ENCODE measurements around the gene MACROD2.

The MACROD2 gene

GRCh38 chr20:15239542-15240206 lies 1244.4 kb downstream of the MACROD2 start:
- H3K9ac ChIP-seq, result no peak overlapping the region
- peaks cover 0 to 8% (median 0%) of the 10 kb centered on the region in 10 experiments; a peak in 4 of 20 replicates for H3K4me1 ChIP-seq
- no peaks in the 10 kb centered on the region for H4K20me1 ChIP-seq
- H3K4me3 ChIP-seq, result no peak overlapping the region
- H3K36me3 ChIP-seq, result no peaks in the 10 kb centered on the region
- H3K9me3 ChIP-seq (replicated peaks in 1 of 11), result no peaks in the 10 kb centered on the region
- no peak overlapping the region for H3K4me2 ChIP-seq
- H3K27me3 ChIP-seq, result no peaks in the 10 kb centered on the region
- H3K27ac ChIP-seq, result no peak overlapping the region
- no peak for TF ChIP-seq Cebpa-rat (IDR thresholded peaks at IDR 0.05)

GRCh38 chr20:15240801-15241200 lies 1245.5 kb downstream of the MACROD2 start:
- Histone ChIP-seq H3K4me1 (peaks cover 0 to 8% (median 0%) of the 10 kb centered on the region in 10 experiments; a peak in 4 of 20 replicates), H3K9me3 (replicated peaks in 1 of 11) (no peaks in the 10 kb centered on the region), H3K36me3 (no peaks in the 10 kb centered on the region), H3K4me3 (no peak overlapping the region), H3K9ac (no peak overlapping the region), H3K27me3 (no peaks in the 10 kb centered on the region), H3K27ac (no peak overlapping the region), H4K20me1 (no peaks in the 10 kb centered on the region), H3K4me2 (no peak overlapping the region)
- no peak for TF ChIP-seq Cebpa-rat (IDR thresholded peaks at IDR 0.05)

GRCh38 chr20:15241681-15242080 lies 1246.4 kb downstream of the MACROD2 start:
- Histone ChIP-seq H3K27ac (no peak overlapping the region), H3K9ac (no peak overlapping the region), H3K9me3 (replicated peaks in 1 of 11) (no peaks in the 10 kb centered on the region), H3K4me1 (peaks cover 0 to 5% (median 0%) of the 10 kb centered on the region in 10 experiments; a peak in 4 of 20 replicates), H4K20me1 (no peaks in the 10 kb centered on the region), H3K4me3 (no peak overlapping the region), H3K27me3 (no peaks in the 10 kb centered on the region), H3K36me3 (no peaks in the 10 kb centered on the region), H3K4me2 (no peak overlapping the region)
- no peak for TF ChIP-seq Cebpa-rat (IDR thresholded peaks at IDR 0.05)

GRCh38 chr20:15242773-15243172 lies 1247.5 kb downstream of the MACROD2 start:
- no peaks in the 10 kb centered on the region for H3K27me3 ChIP-seq
- no peaks in the 10 kb centered on the region for H3K9me3 ChIP-seq (replicated peaks in 1 of 11)
- TF ChIP-seq Cebpa-rat (IDR thresholded peaks at IDR 0.05), result peak in 2 of 11 experiments; percentile 19 to 32; a peak in 1 of 22 replicates
- no peak overlapping the region for H3K27ac ChIP-seq
- H3K36me3 ChIP-seq, result no peaks in the 10 kb centered on the region
- H3K4me3 ChIP-seq, result no peak overlapping the region
- no peaks in the 10 kb centered on the region for H3K4me1 ChIP-seq
- no peaks in the 10 kb centered on the region for H4K20me1 ChIP-seq
- no peak overlapping the region for H3K9ac ChIP-seq
- H3K4me2 ChIP-seq, result no peak overlapping the region

GRCh38 chr20:15245896-15246295 lies 1250.6 kb downstream of the MACROD2 start:
- Histone ChIP-seq H4K20me1 (no peaks in the 10 kb centered on the region), H3K4me3 (no peak overlapping the region), H3K27me3 (no peaks in the 10 kb centered on the region), H3K27ac (no peak overlapping the region), H3K9ac (no peak overlapping the region), H3K4me2 (no peak overlapping the region), H3K9me3 (replicated peaks in 1 of 11) (no peaks in the 10 kb centered on the region), H3K36me3 (no peaks in the 10 kb centered on the region), H3K4me1 (no peaks in the 10 kb centered on the region)
- no peak for TF ChIP-seq Cebpa-rat (IDR thresholded peaks at IDR 0.05)

GRCh38 chr20:15248618-15249395 lies 1253.5 kb downstream of the MACROD2 start:
- no peaks in the 10 kb centered on the region for H3K36me3 ChIP-seq
- H3K4me1 ChIP-seq, result no peaks in the 10 kb centered on the region
- H3K27me3 ChIP-seq, result no peaks in the 10 kb centered on the region
- no peaks in the 10 kb centered on the region for H3K9me3 ChIP-seq (replicated peaks in 1 of 11)
- no peak overlapping the region for H3K9ac ChIP-seq
- no peak overlapping the region for H3K4me2 ChIP-seq
- H3K27ac ChIP-seq, result no peak overlapping the region
- no peak for TF ChIP-seq Cebpa-rat (IDR thresholded peaks at IDR 0.05)
- no peak overlapping the region for H3K4me3 ChIP-seq
- H4K20me1 ChIP-seq, result no peaks in the 10 kb centered on the region

- Histone ChIP-seq H3K4me2 (no peak overlapping the region), H3K36me3 (no peaks in the 10 kb centered on the region), H3K27me3 (no peaks in the 10 kb centered on the region), H3K27ac (no peak overlapping the region), H3K4me1 (no peaks in the 10 kb centered on the region), H4K20me1 (no peaks in the 10 kb centered on the region), H3K4me3 (no peak overlapping the region), H3K9me3 (replicated peaks in 1 of 11) (no peaks in the 10 kb centered on the region), H3K9ac (no peak overlapping the region)
- no peak for TF ChIP-seq Cebpa-rat (IDR thresholded peaks at IDR 0.05)
Measured at GRCh38 chr20:15251171-15251570, 1255.9 kb downstream of the MACROD2 start.

GRCh38 chr20:15252304-15252703 lies 1257.0 kb downstream of the MACROD2 start:
- no peak for TF ChIP-seq Cebpa-rat (IDR thresholded peaks at IDR 0.05)

GRCh38 chr20:15253431-15253830 lies 1258.1 kb downstream of the MACROD2 start:
- TF ChIP-seq Cebpa-rat (IDR thresholded peaks at IDR 0.05), result no peak
- Histone ChIP-seq H3K4me1 (no peaks in the 10 kb centered on the region), H3K27ac (no peak overlapping the region), H3K4me2 (no peak overlapping the region), H3K9me3 (replicated peaks in 1 of 11) (no peaks in the 10 kb centered on the region), H3K4me3 (no peak overlapping the region), H3K27me3 (no peaks in the 10 kb centered on the region), H3K9ac (no peak overlapping the region), H3K36me3 (no peaks in the 10 kb centered on the region), H4K20me1 (no peaks in the 10 kb centered on the region)

More at GRCh38 chr20:15252304-15252703, 1257.0 kb downstream of the MACROD2 start:
- no peak overlapping the region for H3K4me3 ChIP-seq
- H3K9ac ChIP-seq, result no peak overlapping the region
- no peaks in the 10 kb centered on the region for H4K20me1 ChIP-seq
- H3K27ac ChIP-seq, result no peak overlapping the region
- H3K9me3 ChIP-seq (replicated peaks in 1 of 11), result no peaks in the 10 kb centered on the region
- no peaks in the 10 kb centered on the region for H3K4me1 ChIP-seq
- no peak overlapping the region for H3K4me2 ChIP-seq
- no peaks in the 10 kb centered on the region for H3K27me3 ChIP-seq
- no peaks in the 10 kb centered on the region for H3K36me3 ChIP-seq

Measured in BLaER1 treated with 17β-estradiol and CSF1 and Interleukin-3, amounts not matched to agents 10 nM and 100 nM (cell line).